HepG2 (cell line): ENCODE results near the gene ADPRS. TPM values are rescaled to one million over a fixed set of nuclear protein-coding genes. Genes with fewer than 3 reads are reported as not detected.

Experiments used
- CAMTA2 ChIP-seq: sonication (generic); formaldehyde crosslinking; IDR thresholded peaks from 2 replicates; pipeline ENCODE4 v1.4.0; 2020; ENCODE audit warnings: mild to moderate bottlenecking, missing genetic modification reagents, borderline replicate concordance
- ELF4 ChIP-seq: sonication (generic); formaldehyde crosslinking; IDR thresholded peaks from 2 replicates; pipeline ENCODE4 v1.5.0; 2020; ENCODE audit warnings: missing genetic modification reagents, mild to moderate bottlenecking, moderate library complexity, borderline replicate concordance
- HMGXB4 ChIP-seq, 2 experiments: sonication (generic) in 1 of 2; formaldehyde crosslinking in 1 of 2; IDR thresholded peaks; 2 replicates each; pipeline versions ENCODE4 v1.4.0 to v1.6.1; 2018 to 2020; ENCODE audit warnings: missing genetic modification reagents in 2 of 2, borderline replicate concordance in 1 of 2, low read depth in 1 of 2, mild to moderate bottlenecking in 1 of 2, missing biosample characterization in 1 of 2
- HOMEZ ChIP-seq: IDR thresholded peaks from 2 replicates; pipeline ENCODE4 v1.6.1; 2016; ENCODE audit warnings: low read depth
- KLF9 ChIP-seq: IDR thresholded peaks from 2 replicates; pipeline ENCODE4 v1.6.1; 2016; ENCODE audit warnings: low read depth
- NFYC ChIP-seq: IDR thresholded peaks from 2 replicates; pipeline ENCODE4 v1.6.1; 2016; ENCODE audit warnings: missing genetic modification reagents, missing compliant biosample characterization
- PATZ1 ChIP-seq: sonication (generic); formaldehyde crosslinking; IDR thresholded peaks from 2 replicates; pipeline ENCODE4 v1.4.0; 2020; ENCODE audit warnings: missing genetic modification reagents
- POGZ ChIP-seq: sonication (generic); formaldehyde crosslinking; IDR thresholded peaks from 2 replicates; pipeline ENCODE4 v1.4.0; 2020; ENCODE audit warnings: mild to moderate bottlenecking, missing genetic modification reagents
- POLR2A ChIP-seq, 2 experiments: IDR thresholded peaks; 2 replicates each; pipeline ENCODE4 v1.6.1; 2011; ENCODE audit warnings: low read depth in 2 of 2, low read length in 2 of 2, mild to moderate bottlenecking in 1 of 2, moderate library complexity in 1 of 2; ENCODE audit not compliant: insufficient read depth in 1 of 2
- POLR2AphosphoS2 ChIP-seq: IDR thresholded peaks from 2 replicates; pipeline ENCODE4 v1.6.1; 2011; ENCODE audit warnings: low read depth, low read length, improper control_type of control experiment
- POLR2G ChIP-seq: fragments of 200-400 bp; formaldehyde crosslinking; IDR thresholded peaks from 2 replicates; pipeline ENCODE4 v1.6.1; 2018; ENCODE audit warnings: mild to moderate bottlenecking, low read depth, low read length, moderate library complexity
- REPIN1 ChIP-seq: sonication (generic); formaldehyde crosslinking; IDR thresholded peaks from 2 replicates; pipeline ENCODE4 v1.8.0; 2022; ENCODE audit warnings: missing genetic modification reagents, low read depth, mild to moderate bottlenecking, borderline replicate concordance
- TBX3 ChIP-seq: fragments of 450-650 bp; IDR thresholded peaks from 2 replicates; pipeline ENCODE4 v1.6.1; 2017; ENCODE audit warnings: antibody characterized with exemption, mild to moderate bottlenecking, inconsistent platforms, borderline replicate concordance
- THRA ChIP-seq: sonication (generic); formaldehyde crosslinking; IDR thresholded peaks from 2 replicates; pipeline ENCODE4 v1.4.0; 2020; ENCODE audit warnings: missing genetic modification reagents, borderline replicate concordance
- ZFP82 ChIP-seq: sonication (generic); formaldehyde crosslinking; IDR thresholded peaks from 2 replicates; pipeline ENCODE4 v1.5.1; 2020; ENCODE audit warnings: mild to moderate bottlenecking, missing genetic modification reagents, borderline replicate concordance
- ZMYM4 ChIP-seq: sonication (generic); formaldehyde crosslinking; IDR thresholded peaks from 2 replicates; pipeline ENCODE4 v1.8.1; 2023; ENCODE audit warnings: mild to moderate bottlenecking, missing genetic modification reagents
- ZNF10 ChIP-seq: sonication (generic); formaldehyde crosslinking; IDR thresholded peaks from 2 replicates; pipeline ENCODE4 v1.4.0; 2020; ENCODE audit warnings: mild to moderate bottlenecking, low read depth, missing genetic modification reagents, borderline replicate concordance
- ZNF34 ChIP-seq: sonication (generic); formaldehyde crosslinking; IDR thresholded peaks from 2 replicates; pipeline ENCODE4 v1.4.0; 2020; ENCODE audit warnings: mild to moderate bottlenecking, missing genetic modification reagents, borderline replicate concordance
- ZNF431 ChIP-seq: sonication (generic); formaldehyde crosslinking; IDR thresholded peaks from 2 replicates; pipeline ENCODE4 v1.9.0; 2022; ENCODE audit warnings: missing genetic modification reagents, low read depth, mild to moderate bottlenecking, borderline replicate concordance
- ZNF563 ChIP-seq: sonication (generic); formaldehyde crosslinking; IDR thresholded peaks from 2 replicates; pipeline ENCODE4 v1.8.0; 2022; ENCODE audit warnings: mild to moderate bottlenecking, moderate library complexity, missing genetic modification reagents
- ZNF572 ChIP-seq: sonication (generic); formaldehyde crosslinking; IDR thresholded peaks from 2 replicates; pipeline ENCODE4 v1.5.1; 2020; ENCODE audit warnings: mild to moderate bottlenecking, missing genetic modification reagents
- ZNF878 ChIP-seq: sonication (generic); formaldehyde crosslinking; IDR thresholded peaks from 2 replicates; pipeline ENCODE4 v1.8.1; 2023; ENCODE audit warnings: mild to moderate bottlenecking, missing genetic modification reagents, moderate library complexity
- ZNF891 ChIP-seq: sonication (generic); formaldehyde crosslinking; IDR thresholded peaks from 2 replicates; pipeline ENCODE4 v1.5.0; 2020; ENCODE audit warnings: mild to moderate bottlenecking, missing genetic modification reagents
- polyA plus RNA-seq, 8 experiments: library from polyadenylated mRNA; depleted of rRNA in 3 of 8; stranded (reverse) in 7 of 8; unstranded in 1 of 8; fragments of >200 nt; fragmentation: Illumina TruSeq in 4 of 8; extraction: Trizol in 4 of 8; gene quantifications; 2 replicates each; pipeline versions ENCODE4 v1.2.1 to v1.2.3, GENCODE V29; 2011 to 2016; ENCODE audit warnings: low read depth in 4 of 8, missing spikeins in 1 of 8, mixed read lengths in 1 of 8; ENCODE audit not compliant: insufficient read depth in 1 of 8
- total RNA-seq, 5 experiments: library from RNA; depleted of rRNA; stranded (reverse); fragments of >200 nt; fragmentation: Illumina TruSeq; extraction: Trizol; gene quantifications; 2 replicates each; pipeline ENCODE4 v1.2.3, GENCODE V29; 2016; ENCODE audit warnings: low read depth in 1 of 5

The ADPRS gene
- total and polyA plus RNA-seq, 2 of the 13 experiments (the other 11 are each of a cell fraction or from before 2014, with no cell fraction given): 30.6 to 36.4 TPM

- TF ChIP-seq THRA (CRISPR knock-in tag): peak; percentile 39; the same call in 1 of the 2 replicates
- no peak for TF ChIP-seq POLR2A (IDR thresholded peaks at IDR 0.05; ENCODE audit: insufficient read depth in 1 of 2, low read depth in 2 of 2, low read length in 2 of 2)
- TF ChIP-seq ZNF572 (CRISPR knock-in tag): no peak
- TF ChIP-seq KLF9: no peak
- TF ChIP-seq NFYC: no peak
- 0 out of 2 replicates have a peak, but pooled peaks have one; percentile 52 for TF ChIP-seq CAMTA2 (CRISPR knock-in tag)
- TF ChIP-seq ZMYM4 (CRISPR knock-in tag): peak; percentile 32; the same call in 1 of the 2 replicates
- no peak for TF ChIP-seq ZNF10 (CRISPR knock-in tag)
- TF ChIP-seq PATZ1 (CRISPR knock-in tag): peak; percentile 23; the same call in 1 of the 2 replicates
- TF ChIP-seq REPIN1 (CRISPR knock-in tag): peak; percentile 53; the same call in 1 of the 2 replicates
- 0 out of 2 replicates have a peak, but pooled peaks have one; percentile 49 for TF ChIP-seq ZNF891 (CRISPR knock-in tag)
- peak; percentile 71 to 76; a peak in 3 of 4 replicates for TF ChIP-seq HMGXB4 (CRISPR knock-in tag; IDR thresholded peaks at IDR 0.05; ENCODE audit: borderline replicate concordance in 1 of 2, low read depth in 1 of 2)
- TF ChIP-seq HOMEZ: peak; percentile 53
- TF ChIP-seq ZNF431: no peak
- no peak for TF ChIP-seq ZNF563 (CRISPR knock-in tag)
- 0 out of 2 replicates have a peak, but pooled peaks have one; percentile 28 for TF ChIP-seq POGZ (CRISPR knock-in tag)
- TF ChIP-seq POLR2G: no peak
- no peak for TF ChIP-seq POLR2AphosphoS2
- no peak for TF ChIP-seq ZFP82 (CRISPR knock-in tag)
- 0 out of 2 replicates have a peak, but pooled peaks have one; percentile 63 for TF ChIP-seq ZNF34 (CRISPR knock-in tag)
- TF ChIP-seq ZNF878 (CRISPR knock-in tag): 0 out of 2 replicates have a peak, but pooled peaks have one; percentile 43
- no peak for TF ChIP-seq TBX3
- TF ChIP-seq ELF4 (CRISPR knock-in tag): no peak
Measured at GRCh38 chr1:36099681-36100341, 11.1 kb downstream of the ADPRS start (continued).
